SK-N-SH (cell line): ENCODE measurements around the gene HK1. TPM values are rescaled to one million over a fixed set of nuclear protein-coding genes. Genes with fewer than 3 reads are reported as not detected.

Experiments used
- CTCF ChIA-PET: fragments of 300-600, 350-600 bp; formaldehyde crosslinking; extraction: SDS; loops from one replicate; lab custom pipeline; 2021; lab: Yijun Ruan, JAX
- POLR2A ChIA-PET: fragments of 350-600 bp; sonication (Branson Sonifier 250); formaldehyde crosslinking; extraction: SDS; loops from one replicate; lab custom pipeline; 2020; ENCODE audit warnings: antibody characterized with exemption, inconsistent platforms; lab: Yijun Ruan, JAX
- DNase-seq: peaks from one replicate; pipeline ENCODE4 v3.0.0; 2012
- H2AFZ ChIP-seq: fragments of 200-600 bp; sonication (generic); 2 replicates; pipeline ENCODE4 v1.8.1; 2016; ENCODE audit warnings: antibody characterized with exemption, mild to moderate bottlenecking, low read depth
- H3F3A ChIP-seq: fragments of 200-600 bp; sonication (generic); replicated peaks from 2 replicates; pipeline ENCODE3; 2016; ENCODE audit warnings: antibody characterized with exemption, mild to moderate bottlenecking; ENCODE audit not compliant: insufficient read depth
- H3K27ac ChIP-seq, 2 experiments: fragments of 200-500 bp in 1 of 2; fragments of 200-600 bp in 1 of 2; sonication (Bioruptor generic) in 1 of 2; sonication (generic), shearing (Covaris generic) in 1 of 2; 2 replicates each; pipeline versions ENCODE4 v1.5.1 to v1.6.1; 2014 to 2016; ENCODE audit warnings: low read depth in 2 of 2, inconsistent platforms in 1 of 2, low read length in 1 of 2, mild to moderate bottlenecking in 1 of 2, mixed read lengths in 1 of 2
- H3K27me3 ChIP-seq: fragments of 200-600 bp; sonication (generic), shearing (Covaris generic); 2 replicates; pipeline ENCODE4 v1.6.1; 2016; ENCODE audit warnings: mixed run types; ENCODE audit not compliant: insufficient read depth
- H3K36me3 ChIP-seq, 2 experiments: fragments of 200-500 bp in 1 of 2; fragments of 200-600 bp in 1 of 2; sonication (Bioruptor generic) in 1 of 2; sonication (generic) in 1 of 2; replicated peaks in 1 of 2; 2 replicates each; pipeline versions ENCODE3 to v1.5.1; 2014 to 2016; ENCODE audit warnings: low read length in 1 of 2, mild to moderate bottlenecking in 1 of 2; ENCODE audit not compliant: insufficient read depth in 2 of 2, control insufficient read depth in 1 of 2
- H3K4me1 ChIP-seq, 2 experiments: fragments of 200-500 bp in 1 of 2; fragments of 200-600 bp in 1 of 2; sonication (Bioruptor generic) in 1 of 2; sonication (generic), shearing (Covaris generic) in 1 of 2; 2 replicates each; pipeline versions ENCODE4 v1.5.1 to v1.6.1; 2014 to 2016; ENCODE audit warnings: low read depth in 1 of 2, low read length in 1 of 2, mixed run types in 1 of 2; ENCODE audit not compliant: insufficient read depth in 2 of 2, control insufficient read depth in 1 of 2
- H3K4me2 ChIP-seq: fragments of 200-600 bp; sonication (generic), shearing (Covaris generic); 2 replicates; pipeline ENCODE4 v1.6.1; 2017; ENCODE audit warnings: mixed run types
- H3K4me3 ChIP-seq, 2 experiments: fragments of 200-500 bp in 1 of 2; fragments of 200-600 bp in 1 of 2; sonication (Bioruptor generic) in 1 of 2; sonication (generic), shearing (Covaris generic) in 1 of 2; 2 replicates each; pipeline versions ENCODE4 v1.5.1 to v1.8.1; 2014 to 2016; ENCODE audit warnings: low read depth in 2 of 2, inconsistent platforms in 1 of 2, low read length in 1 of 2, mild to moderate bottlenecking in 1 of 2, mixed read lengths in 1 of 2, moderate library complexity in 1 of 2
- H3K79me2 ChIP-seq: fragments of 200-600 bp; sonication (generic); 2 replicates; pipeline ENCODE4 v1.8.1; 2017; ENCODE audit warnings: mild to moderate bottlenecking; ENCODE audit not compliant: insufficient read depth
- H3K9ac ChIP-seq: fragments of 200-600 bp; sonication (generic); 2 replicates; pipeline ENCODE4 v1.6.1; 2017; ENCODE audit warnings: mixed run types
- H3K9me2 ChIP-seq: fragments of 200-600 bp; sonication (generic); 2 replicates; pipeline ENCODE4 v1.6.1; 2017; ENCODE audit warnings: mixed run types
- H3K9me3 ChIP-seq: fragments of 200-600 bp; sonication (generic); 2 replicates; pipeline ENCODE4 v1.6.1; 2017; ENCODE audit warnings: mixed run types, mild to moderate bottlenecking, moderate library complexity
- H4K20me1 ChIP-seq: fragments of 200-600 bp; sonication (generic); 2 replicates; pipeline ENCODE4 v1.6.1; 2017; ENCODE audit warnings: mild to moderate bottlenecking, mixed run types; ENCODE audit not compliant: insufficient read depth
- CHD2 ChIP-seq: fragments of 150-350 bp; IDR thresholded peaks from 2 replicates; pipeline ENCODE4 v1.6.1; 2018; ENCODE audit warnings: low read length; ENCODE audit not compliant: partially characterized antibody
- ELF1 ChIP-seq: IDR thresholded peaks from 2 replicates; pipeline ENCODE4 v1.4.0; 2012
- EP300 ChIP-seq, 2 experiments: IDR thresholded peaks; 2 replicates each; pipeline versions ENCODE4 v1.4.0 to v1.6.1; 2012; ENCODE audit warnings: borderline replicate concordance in 1 of 2, low read depth in 1 of 2, low read length in 1 of 2
- FOXM1 ChIP-seq: IDR thresholded peaks from 2 replicates; pipeline ENCODE4 v1.4.0; 2012; ENCODE audit warnings: low read depth, mild to moderate bottlenecking
- PBX3 ChIP-seq: IDR thresholded peaks from 2 replicates; pipeline ENCODE4; 2012
- REST ChIP-seq: IDR thresholded peaks from 2 replicates; pipeline ENCODE4 v1.6.1; 2012; ENCODE audit warnings: mild to moderate bottlenecking, low read depth, low read length, moderate library complexity
- RFX5 ChIP-seq: IDR thresholded peaks from 2 replicates; pipeline ENCODE4 v1.6.1; 2012; ENCODE audit warnings: mild to moderate bottlenecking, improper control_type of control experiment, low read length
- RXRA ChIP-seq: IDR thresholded peaks from 2 replicates; pipeline ENCODE4 v1.4.0; 2012; ENCODE audit warnings: low read depth, mild to moderate bottlenecking, borderline replicate concordance
- SIN3A ChIP-seq: IDR thresholded peaks from 2 replicates; pipeline ENCODE4 v1.6.1; 2012; ENCODE audit warnings: low read depth, mild to moderate bottlenecking, low read length, moderate library complexity, borderline replicate concordance
- SMC3 ChIP-seq: IDR thresholded peaks from 2 replicates; pipeline ENCODE4 v1.6.1; 2012; ENCODE audit warnings: low read depth, low read length, improper control_type of control experiment
- TCF12 ChIP-seq: IDR thresholded peaks from 2 replicates; pipeline ENCODE4 v1.4.0; 2012
- TEAD4 ChIP-seq: IDR thresholded peaks from 2 replicates; pipeline ENCODE4 v1.4.0; 2012; ENCODE audit warnings: mild to moderate bottlenecking, borderline replicate concordance; ENCODE audit not compliant: insufficient read depth
- YY1 ChIP-seq: IDR thresholded peaks from 2 replicates; pipeline ENCODE4 v1.4.0; 2012; ENCODE audit warnings: low read depth, mild to moderate bottlenecking
- WGBS: methylation state at CpG from one replicate; pipeline ENCODE4 v1.1.6; 2017; ENCODE audit warnings: low lambda C conversion rate; 5-methylcytosine and 5-hydroxymethylcytosine counted together
- polyA plus RNA-seq, 3 experiments: library from polyadenylated mRNA; depleted of rRNA; stranded (reverse); fragments of >200 nt; gene quantifications; 2 replicates each; pipeline ENCODE4 v1.2.3, GENCODE V29; 2012
- TF ChIP-seq, protein P1 (sequence below): fragments of 150-350 bp; IDR thresholded peaks from 2 replicates; pipeline ENCODE4 v1.6.1; 2016; ENCODE audit warnings: mild to moderate bottlenecking, low read depth, low read length
- TF ChIP-seq, protein P2 (sequence below): fragments of 200-600 bp; sonication (generic); IDR thresholded peaks from 2 replicates; pipeline ENCODE4 v1.6.1; 2017; ENCODE audit warnings: antibody characterized with exemption, mild to moderate bottlenecking, moderate library complexity

The HK1 gene
- polyA plus RNA-seq, 1 of the 3 experiments (the other 2 are of a cell fraction), result 38.7 TPM

DNA sequence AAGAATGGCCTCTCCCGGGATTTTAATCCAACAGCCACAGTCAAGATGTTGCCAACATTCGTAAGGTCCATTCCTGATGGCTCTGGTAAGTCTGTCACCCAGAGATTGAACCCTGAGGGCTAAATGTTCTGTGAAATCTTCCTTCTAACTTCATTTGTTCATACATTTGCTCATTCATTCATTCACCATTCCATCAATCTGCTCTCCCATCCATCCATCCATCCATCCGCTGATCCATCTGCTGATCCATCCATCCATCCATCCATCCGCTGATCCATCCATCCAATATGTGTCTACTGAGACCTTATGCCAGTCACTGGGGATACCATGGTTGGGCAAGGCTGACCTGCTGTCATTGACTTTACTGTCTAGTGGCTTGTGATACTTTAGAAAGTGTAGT lies 65.6 kb downstream of the HK1 start:
- H3K4me1 ChIP-seq, result peaks cover 12 to 24% of the 10 kb centered on the region in 2 experiments
- no peaks in the 10 kb centered on the region for H3K9me2 ChIP-seq
- peaks cover 7% of the 10 kb centered on the region for H3F3A ChIP-seq
- no peak overlapping the region for H3K4me2 ChIP-seq
- no peak for DNase-seq
- no peaks in the 10 kb centered on the region for H3K9me3 ChIP-seq
- POLR2A ChIA-PET, result no interaction called here
- H4K20me1 ChIP-seq, result peaks cover 27% of the 10 kb centered on the region
- no peaks in the 10 kb centered on the region for H3K27me3 ChIP-seq
- no peak overlapping the region for H2AFZ ChIP-seq
- no peak for TF ChIP-seq TCF12
- no peak for TF ChIP-seq TEAD4
- TF ChIP-seq RXRA, result no peak
- no peak for TF ChIP-seq REST
- TF ChIP-seq, all 33 proteins: peak for 0
- Histone ChIP-seq H3K4me3 (no peak overlapping the region), H3K27ac (no peak overlapping the region), H3K79me2 (peaks cover 83% of the 10 kb centered on the region), H3K9ac (no peak overlapping the region), H3K36me3 (peaks cover 0 to 10% of the 10 kb centered on the region in 2 experiments)
- CTCF ChIA-PET, result no interaction called here
- 94% methylated on average over 4 of the region's 4 CpGs for WGBS

- H4K20me1 ChIP-seq, result peaks cover 19% of the 10 kb centered on the region
- CTCF ChIA-PET, result no interaction called here
- DNase-seq, result no peak
- POLR2A ChIA-PET, result no interaction called here
- H3K9me2 ChIP-seq, result no peaks in the 10 kb centered on the region
- no peaks in the 10 kb centered on the region for H3K9me3 ChIP-seq
- no peak overlapping the region for H3K27ac ChIP-seq
- peaks cover 0 to 10% of the 10 kb centered on the region in 2 experiments for H3K36me3 ChIP-seq
- H3K27me3 ChIP-seq, result no peaks in the 10 kb centered on the region
- no peak overlapping the region for H3K4me3 ChIP-seq
- H3K79me2 ChIP-seq, result peaks cover 74% of the 10 kb centered on the region
- WGBS, result 92% methylated on average over 9 of the region's 13 CpGs
- no peak overlapping the region for H3K4me2 ChIP-seq
- no peak overlapping the region for H3K9ac ChIP-seq
- no peak overlapping the region for H2AFZ ChIP-seq
- H3F3A ChIP-seq, result peaks cover 15% of the 10 kb centered on the region
- H3K4me1 ChIP-seq, result peaks cover 8 to 31% of the 10 kb centered on the region in 2 experiments
- TF ChIP-seq EP300 (IDR thresholded peaks at IDR 0.05; ENCODE audit: borderline replicate concordance in 1 of 2, low read depth in 1 of 2, low read length in 1 of 2), result no peak
- no peak for TF ChIP-seq FOXM1
- TF ChIP-seq SMC3, result no peak
- no peak for TF ChIP-seq TCF12
- no peak for TF ChIP-seq REST
- no peak for TF ChIP-seq CHD2
- TF ChIP-seq, protein P1, sequence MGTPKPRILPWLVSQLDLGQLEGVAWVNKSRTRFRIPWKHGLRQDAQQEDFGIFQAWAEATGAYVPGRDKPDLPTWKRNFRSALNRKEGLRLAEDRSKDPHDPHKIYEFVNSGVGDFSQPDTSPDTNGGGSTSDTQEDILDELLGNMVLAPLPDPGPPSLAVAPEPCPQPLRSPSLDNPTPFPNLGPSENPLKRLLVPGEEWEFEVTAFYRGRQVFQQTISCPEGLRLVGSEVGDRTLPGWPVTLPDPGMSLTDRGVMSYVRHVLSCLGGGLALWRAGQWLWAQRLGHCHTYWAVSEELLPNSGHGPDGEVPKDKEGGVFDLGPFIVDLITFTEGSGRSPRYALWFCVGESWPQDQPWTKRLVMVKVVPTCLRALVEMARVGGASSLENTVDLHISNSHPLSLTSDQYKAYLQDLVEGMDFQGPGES, result no peak
- no peak for TF ChIP-seq SIN3A
- TF ChIP-seq PBX3, result no peak
- TF ChIP-seq ELF1, result no peak
- TF ChIP-seq, protein P2, sequence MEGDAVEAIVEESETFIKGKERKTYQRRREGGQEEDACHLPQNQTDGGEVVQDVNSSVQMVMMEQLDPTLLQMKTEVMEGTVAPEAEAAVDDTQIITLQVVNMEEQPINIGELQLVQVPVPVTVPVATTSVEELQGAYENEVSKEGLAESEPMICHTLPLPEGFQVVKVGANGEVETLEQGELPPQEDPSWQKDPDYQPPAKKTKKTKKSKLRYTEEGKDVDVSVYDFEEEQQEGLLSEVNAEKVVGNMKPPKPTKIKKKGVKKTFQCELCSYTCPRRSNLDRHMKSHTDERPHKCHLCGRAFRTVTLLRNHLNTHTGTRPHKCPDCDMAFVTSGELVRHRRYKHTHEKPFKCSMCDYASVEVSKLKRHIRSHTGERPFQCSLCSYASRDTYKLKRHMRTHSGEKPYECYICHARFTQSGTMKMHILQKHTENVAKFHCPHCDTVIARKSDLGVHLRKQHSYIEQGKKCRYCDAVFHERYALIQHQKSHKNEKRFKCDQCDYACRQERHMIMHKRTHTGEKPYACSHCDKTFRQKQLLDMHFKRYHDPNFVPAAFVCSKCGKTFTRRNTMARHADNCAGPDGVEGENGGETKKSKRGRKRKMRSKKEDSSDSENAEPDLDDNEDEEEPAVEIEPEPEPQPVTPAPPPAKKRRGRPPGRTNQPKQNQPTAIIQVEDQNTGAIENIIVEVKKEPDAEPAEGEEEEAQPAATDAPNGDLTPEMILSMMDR, result no peak
- TF ChIP-seq RFX5, result no peak
- TF ChIP-seq YY1, result no peak
Observed at GRCh38 chr10:69344591-69345252, 66.4 kb downstream of the HK1 start.
